Measurements from ENCODE around the gene ADARB2. TPM values are rescaled to one million over a fixed set of nuclear protein-coding genes. Genes with fewer than 3 reads are reported as not detected.

The ADARB2 gene
- total and polyA plus RNA-seq, 2 experiments from 2014 or later, result 2.0 to 5.0 TPM

DNA sequence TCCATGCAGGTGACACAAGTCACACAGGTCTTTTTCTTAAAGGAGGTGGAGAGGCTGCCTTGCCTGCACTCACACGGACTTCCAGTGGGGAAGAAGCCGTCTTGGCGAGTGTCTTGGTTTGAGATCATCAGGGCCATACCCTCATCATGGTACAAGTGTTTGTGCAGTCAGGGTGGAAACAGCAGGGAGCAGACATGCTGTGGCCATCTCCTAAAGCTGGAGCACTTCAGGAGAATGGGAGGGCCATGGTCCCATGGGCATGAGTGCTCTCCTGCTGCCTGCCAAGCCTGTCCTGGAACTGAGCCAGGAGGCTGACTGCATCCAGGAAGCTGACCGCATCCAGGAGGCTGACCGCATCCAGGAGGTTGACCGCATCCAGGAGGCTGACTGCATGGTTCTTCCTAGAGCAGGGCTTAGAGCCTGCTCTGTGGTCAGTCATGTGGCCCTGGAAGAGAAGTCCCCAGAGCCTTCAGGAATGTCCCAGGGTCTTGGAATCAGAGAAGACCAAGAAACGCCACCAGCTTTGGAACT, 98.4 kb downstream of the ADARB2 start (continued):
- no peak for TF ChIP-seq CREB1 (CRISPR knock-in tag; IDR thresholded peaks at IDR 0.05; ENCODE audit: low read depth)
- TF ChIP-seq, protein P1, sequence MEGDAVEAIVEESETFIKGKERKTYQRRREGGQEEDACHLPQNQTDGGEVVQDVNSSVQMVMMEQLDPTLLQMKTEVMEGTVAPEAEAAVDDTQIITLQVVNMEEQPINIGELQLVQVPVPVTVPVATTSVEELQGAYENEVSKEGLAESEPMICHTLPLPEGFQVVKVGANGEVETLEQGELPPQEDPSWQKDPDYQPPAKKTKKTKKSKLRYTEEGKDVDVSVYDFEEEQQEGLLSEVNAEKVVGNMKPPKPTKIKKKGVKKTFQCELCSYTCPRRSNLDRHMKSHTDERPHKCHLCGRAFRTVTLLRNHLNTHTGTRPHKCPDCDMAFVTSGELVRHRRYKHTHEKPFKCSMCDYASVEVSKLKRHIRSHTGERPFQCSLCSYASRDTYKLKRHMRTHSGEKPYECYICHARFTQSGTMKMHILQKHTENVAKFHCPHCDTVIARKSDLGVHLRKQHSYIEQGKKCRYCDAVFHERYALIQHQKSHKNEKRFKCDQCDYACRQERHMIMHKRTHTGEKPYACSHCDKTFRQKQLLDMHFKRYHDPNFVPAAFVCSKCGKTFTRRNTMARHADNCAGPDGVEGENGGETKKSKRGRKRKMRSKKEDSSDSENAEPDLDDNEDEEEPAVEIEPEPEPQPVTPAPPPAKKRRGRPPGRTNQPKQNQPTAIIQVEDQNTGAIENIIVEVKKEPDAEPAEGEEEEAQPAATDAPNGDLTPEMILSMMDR (conservative IDR thresholded peaks at IDR 0.05; ENCODE audit: low read depth in 2 of 2), result no peak

DNA sequence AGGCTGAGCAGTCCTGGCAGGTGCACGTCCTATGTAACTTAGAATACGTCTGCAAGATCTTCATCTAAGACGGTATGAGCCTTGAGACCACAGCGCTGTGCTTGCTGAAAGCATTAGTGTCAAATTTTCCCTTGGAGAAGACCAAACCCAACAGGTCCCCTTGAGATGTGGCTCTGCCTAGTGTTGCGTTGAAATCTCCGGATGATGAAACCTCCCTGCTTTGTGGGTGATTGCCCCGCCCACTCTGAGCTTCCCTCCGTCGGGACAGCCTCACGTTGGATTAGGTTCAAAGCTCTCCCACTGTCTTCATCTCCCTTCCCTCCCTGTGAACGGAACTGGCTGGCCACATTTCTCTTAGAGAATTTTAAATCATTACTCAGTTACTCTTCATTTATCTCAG, 102.0 kb downstream of the ADARB2 start:
- Histone ChIP-seq H3F3A (replicated peaks; ENCODE audit: low read depth) (no peaks in the 10 kb centered on the region), H3K79me2 (replicated peaks; ENCODE audit: insufficient read depth) (no peaks in the 10 kb centered on the region), H3K4me1 (ENCODE audit: insufficient read depth) (peaks cover 6% of the 10 kb centered on the region; the same call in 1 of the 2 replicates), H4K20me1 (replicated peaks; ENCODE audit: insufficient read depth) (no peaks in the 10 kb centered on the region), H3K4me2 (no peak overlapping the region), H3K4me3 (no peak overlapping the region), H3K27ac (ENCODE audit: low read depth) (no peak overlapping the region), H3K9me2 (ENCODE audit: insufficient read depth) (no peaks in the 10 kb centered on the region), H3K36me3 (ENCODE audit: insufficient read depth) (no peaks in the 10 kb centered on the region), H3K27me3 (ENCODE audit: insufficient read depth) (no peaks in the 10 kb centered on the region), H2AFZ (no peak overlapping the region)
- DNase-seq (ENCODE audit: low spot score) (peak; percentile 38), ATAC-seq (peak; percentile 69)
- Mint-ChIP-seq H3K4me1 (peaks cover 10% of the 10 kb centered on the region; the same call in 2 of the 3 replicates), H3K4me3 (no peak overlapping the region), H3K27me3 (ENCODE audit: insufficient read depth, low read depth, poor library complexity) (peaks cover 8% of the 10 kb centered on the region), H3K9me3 (no peaks in the 10 kb centered on the region), H3K27ac (no peak overlapping the region; the same call in 1 of the 2 replicates), H3K36me3 (ENCODE audit: low read depth) (peaks cover 9% of the 10 kb centered on the region; the same call in 2 of the 3 replicates)
- TF ChIP-seq, protein P2, sequence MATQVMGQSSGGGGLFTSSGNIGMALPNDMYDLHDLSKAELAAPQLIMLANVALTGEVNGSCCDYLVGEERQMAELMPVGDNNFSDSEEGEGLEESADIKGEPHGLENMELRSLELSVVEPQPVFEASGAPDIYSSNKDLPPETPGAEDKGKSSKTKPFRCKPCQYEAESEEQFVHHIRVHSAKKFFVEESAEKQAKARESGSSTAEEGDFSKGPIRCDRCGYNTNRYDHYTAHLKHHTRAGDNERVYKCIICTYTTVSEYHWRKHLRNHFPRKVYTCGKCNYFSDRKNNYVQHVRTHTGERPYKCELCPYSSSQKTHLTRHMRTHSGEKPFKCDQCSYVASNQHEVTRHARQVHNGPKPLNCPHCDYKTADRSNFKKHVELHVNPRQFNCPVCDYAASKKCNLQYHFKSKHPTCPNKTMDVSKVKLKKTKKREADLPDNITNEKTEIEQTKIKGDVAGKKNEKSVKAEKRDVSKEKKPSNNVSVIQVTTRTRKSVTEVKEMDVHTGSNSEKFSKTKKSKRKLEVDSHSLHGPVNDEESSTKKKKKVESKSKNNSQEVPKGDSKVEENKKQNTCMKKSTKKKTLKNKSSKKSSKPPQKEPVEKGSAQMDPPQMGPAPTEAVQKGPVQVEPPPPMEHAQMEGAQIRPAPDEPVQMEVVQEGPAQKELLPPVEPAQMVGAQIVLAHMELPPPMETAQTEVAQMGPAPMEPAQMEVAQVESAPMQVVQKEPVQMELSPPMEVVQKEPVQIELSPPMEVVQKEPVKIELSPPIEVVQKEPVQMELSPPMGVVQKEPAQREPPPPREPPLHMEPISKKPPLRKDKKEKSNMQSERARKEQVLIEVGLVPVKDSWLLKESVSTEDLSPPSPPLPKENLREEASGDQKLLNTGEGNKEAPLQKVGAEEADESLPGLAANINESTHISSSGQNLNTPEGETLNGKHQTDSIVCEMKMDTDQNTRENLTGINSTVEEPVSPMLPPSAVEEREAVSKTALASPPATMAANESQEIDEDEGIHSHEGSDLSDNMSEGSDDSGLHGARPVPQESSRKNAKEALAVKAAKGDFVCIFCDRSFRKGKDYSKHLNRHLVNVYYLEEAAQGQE (IDR thresholded peaks at IDR 0.05; ENCODE audit: unreplicated experiment), result no peak
- no peak for TF ChIP-seq JUNB (IDR thresholded peaks at IDR 0.05; ENCODE audit: unreplicated experiment)
- TF ChIP-seq NANOG (IDR thresholded peaks at IDR 0.05; ENCODE audit: borderline replicate concordance), result no peak
- TF ChIP-seq, protein P3, sequence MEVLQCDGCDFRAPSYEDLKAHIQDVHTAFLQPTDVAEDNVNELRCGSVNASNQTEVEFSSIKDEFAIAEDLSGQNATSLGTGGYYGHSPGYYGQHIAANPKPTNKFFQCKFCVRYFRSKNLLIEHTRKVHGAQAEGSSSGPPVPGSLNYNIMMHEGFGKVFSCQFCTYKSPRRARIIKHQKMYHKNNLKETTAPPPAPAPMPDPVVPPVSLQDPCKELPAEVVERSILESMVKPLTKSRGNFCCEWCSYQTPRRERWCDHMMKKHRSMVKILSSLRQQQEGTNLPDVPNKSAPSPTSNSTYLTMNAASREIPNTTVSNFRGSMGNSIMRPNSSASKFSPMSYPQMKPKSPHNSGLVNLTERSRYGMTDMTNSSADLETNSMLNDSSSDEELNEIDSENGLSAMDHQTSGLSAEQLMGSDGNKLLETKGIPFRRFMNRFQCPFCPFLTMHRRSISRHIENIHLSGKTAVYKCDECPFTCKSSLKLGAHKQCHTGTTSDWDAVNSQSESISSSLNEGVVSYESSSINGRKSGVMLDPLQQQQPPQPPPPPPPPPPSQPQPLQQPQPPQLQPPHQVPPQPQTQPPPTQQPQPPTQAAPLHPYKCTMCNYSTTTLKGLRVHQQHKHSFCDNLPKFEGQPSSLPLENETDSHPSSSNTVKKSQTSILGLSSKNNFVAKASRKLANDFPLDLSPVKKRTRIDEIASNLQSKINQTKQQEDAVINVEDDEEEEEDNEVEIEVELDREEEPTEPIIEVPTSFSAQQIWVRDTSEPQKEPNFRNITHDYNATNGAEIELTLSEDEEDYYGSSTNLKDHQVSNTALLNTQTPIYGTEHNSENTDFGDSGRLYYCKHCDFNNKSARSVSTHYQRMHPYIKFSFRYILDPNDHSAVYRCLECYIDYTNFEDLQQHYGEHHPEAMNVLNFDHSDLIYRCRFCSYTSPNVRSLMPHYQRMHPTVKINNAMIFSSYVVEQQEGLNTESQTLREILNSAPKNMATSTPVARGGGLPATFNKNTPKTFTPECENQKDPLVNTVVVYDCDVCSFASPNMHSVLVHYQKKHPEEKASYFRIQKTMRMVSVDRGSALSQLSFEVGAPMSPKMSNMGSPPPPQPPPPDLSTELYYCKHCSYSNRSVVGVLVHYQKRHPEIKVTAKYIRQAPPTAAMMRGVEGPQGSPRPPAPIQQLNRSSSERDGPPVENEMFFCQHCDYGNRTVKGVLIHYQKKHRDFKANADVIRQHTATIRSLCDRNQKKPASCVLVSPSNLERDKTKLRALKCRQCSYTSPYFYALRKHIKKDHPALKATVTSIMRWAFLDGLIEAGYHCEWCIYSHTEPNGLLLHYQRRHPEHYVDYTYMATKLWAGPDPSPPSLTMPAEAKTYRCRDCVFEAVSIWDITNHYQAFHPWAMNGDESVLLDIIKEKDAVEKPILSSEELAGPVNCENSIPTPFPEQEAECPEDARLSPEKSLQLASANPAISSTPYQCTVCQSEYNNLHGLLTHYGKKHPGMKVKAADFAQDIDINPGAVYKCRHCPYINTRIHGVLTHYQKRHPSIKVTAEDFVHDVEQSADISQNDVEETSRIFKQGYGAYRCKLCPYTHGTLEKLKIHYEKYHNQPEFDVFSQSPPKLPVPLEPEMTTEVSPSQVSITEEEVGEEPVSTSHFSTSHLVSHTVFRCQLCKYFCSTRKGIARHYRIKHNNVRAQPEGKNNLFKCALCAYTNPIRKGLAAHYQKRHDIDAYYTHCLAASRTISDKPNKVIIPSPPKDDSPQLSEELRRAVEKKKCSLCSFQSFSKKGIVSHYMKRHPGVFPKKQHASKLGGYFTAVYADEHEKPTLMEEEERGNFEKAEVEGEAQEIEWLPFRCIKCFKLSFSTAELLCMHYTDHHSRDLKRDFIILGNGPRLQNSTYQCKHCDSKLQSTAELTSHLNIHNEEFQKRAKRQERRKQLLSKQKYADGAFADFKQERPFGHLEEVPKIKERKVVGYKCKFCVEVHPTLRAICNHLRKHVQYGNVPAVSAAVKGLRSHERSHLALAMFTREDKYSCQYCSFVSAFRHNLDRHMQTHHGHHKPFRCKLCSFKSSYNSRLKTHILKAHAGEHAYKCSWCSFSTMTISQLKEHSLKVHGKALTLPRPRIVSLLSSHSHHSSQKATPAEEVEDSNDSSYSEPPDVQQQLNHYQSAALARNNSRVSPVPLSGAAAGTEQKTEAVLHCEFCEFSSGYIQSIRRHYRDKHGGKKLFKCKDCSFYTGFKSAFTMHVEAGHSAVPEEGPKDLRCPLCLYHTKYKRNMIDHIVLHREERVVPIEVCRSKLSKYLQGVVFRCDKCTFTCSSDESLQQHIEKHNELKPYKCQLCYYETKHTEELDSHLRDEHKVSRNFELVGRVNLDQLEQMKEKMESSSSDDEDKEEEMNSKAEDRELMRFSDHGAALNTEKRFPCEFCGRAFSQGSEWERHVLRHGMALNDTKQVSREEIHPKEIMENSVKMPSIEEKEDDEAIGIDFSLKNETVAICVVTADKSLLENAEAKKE (CRISPR knock-in tag; IDR thresholded peaks at IDR 0.05), result no peak
- no peak for TF ChIP-seq EZH2phosphoT487 (IDR thresholded peaks at IDR 0.05; ENCODE audit: unreplicated experiment)
- no peak for TF ChIP-seq STAT1 (IDR thresholded peaks at IDR 0.05; ENCODE audit: unreplicated experiment)
- TF ChIP-seq, protein P4, sequence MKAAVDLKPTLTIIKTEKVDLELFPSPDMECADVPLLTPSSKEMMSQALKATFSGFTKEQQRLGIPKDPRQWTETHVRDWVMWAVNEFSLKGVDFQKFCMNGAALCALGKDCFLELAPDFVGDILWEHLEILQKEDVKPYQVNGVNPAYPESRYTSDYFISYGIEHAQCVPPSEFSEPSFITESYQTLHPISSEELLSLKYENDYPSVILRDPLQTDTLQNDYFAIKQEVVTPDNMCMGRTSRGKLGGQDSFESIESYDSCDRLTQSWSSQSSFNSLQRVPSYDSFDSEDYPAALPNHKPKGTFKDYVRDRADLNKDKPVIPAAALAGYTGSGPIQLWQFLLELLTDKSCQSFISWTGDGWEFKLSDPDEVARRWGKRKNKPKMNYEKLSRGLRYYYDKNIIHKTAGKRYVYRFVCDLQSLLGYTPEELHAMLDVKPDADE (IDR thresholded peaks at IDR 0.05), result no peak
